Measurements from ENCODE around the gene PLA2R1. TPM values are rescaled to one million over a fixed set of nuclear protein-coding genes. Genes with fewer than 3 reads are reported as not detected.

Gene PLA2R1
- total and polyA plus RNA-seq, 2 donors, result 5.1 to 17.9 TPM

DNA sequence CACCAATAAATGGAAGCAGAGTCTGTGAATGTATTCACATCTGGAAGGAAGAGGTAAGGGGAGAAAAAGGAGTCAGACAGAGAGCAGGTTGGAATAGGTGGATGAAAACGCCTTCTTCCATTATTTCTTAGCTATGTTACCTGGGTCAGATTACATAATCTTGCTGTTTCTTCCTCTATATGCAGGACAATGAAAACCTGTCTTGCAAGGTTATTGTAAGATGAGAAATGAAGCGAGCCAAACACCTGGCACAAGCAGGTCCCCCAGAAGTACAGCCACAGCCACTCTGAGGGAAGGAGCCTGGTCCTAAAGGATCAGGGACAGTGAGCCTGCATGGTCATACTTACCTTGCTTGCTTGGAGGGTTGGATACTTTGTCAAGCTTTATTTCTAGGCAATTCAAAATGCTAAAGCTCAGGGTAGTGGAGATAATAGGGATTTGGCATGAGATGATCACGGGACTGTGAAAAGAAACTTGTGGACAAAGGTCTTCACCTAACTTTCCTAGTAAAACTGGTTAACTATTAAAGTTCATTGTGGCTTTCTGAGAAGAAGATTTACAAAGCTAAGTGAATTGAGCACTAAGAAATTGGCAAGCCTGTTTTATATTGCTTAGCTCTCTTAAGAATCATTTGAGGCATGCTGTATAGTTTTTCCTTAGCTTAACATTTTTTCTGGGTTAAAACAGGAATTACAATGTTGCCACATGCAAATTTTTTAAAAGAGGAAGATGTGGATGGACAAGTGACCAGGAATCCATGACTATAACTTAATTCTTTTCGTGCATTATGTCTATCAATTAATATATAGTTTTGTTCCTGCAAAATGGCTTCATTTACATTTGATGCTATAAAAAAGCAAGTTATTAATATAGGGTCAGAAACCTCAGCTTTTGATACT, 15.7 kb upstream of the PLA2R1 start:
- H3K27ac ChIP-seq (ENCODE audit: low read depth), result no peak overlapping the region
- WGBS, result 83% methylated on average over 4 of the region's 4 CpGs
- no peaks in the 10 kb centered on the region for H3K36me3 ChIP-seq (ENCODE audit: insufficient read depth)

DNA sequence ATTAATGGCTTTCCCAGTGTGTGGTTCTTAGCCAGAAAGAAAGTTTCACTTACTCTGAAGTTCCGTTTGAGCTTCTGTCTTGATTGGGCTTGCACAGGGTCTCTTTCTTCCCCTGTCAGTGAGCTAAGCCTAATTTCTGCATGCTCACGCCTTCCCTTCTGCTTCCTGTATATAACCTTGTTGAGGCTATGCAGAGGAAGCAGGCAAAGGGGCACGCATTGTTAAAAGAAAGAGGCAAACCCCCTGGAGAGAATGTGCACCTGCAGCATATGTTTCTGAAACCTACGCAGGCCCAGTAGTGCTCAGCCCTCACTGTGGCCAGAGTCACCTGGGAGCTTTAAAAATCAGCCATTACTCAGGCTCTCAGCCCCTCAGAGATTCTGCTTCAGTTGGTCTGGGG, 14.5 kb upstream of the PLA2R1 start:
- Histone ChIP-seq H3K36me3 (ENCODE audit: insufficient read depth) (no peaks in the 10 kb centered on the region), H3K4me3 (ENCODE audit: low read depth, low read length) (no peak overlapping the region), H3K27ac (ENCODE audit: low read depth) (no peak overlapping the region), H3K4me1 (ENCODE audit: insufficient read depth) (no peaks in the 10 kb centered on the region)
- DNase-seq (ENCODE audit: extremely low spot score), result no peak
- WGBS, result 67% methylated on average over 4 of the region's 4 CpGs

More for the DNA sequence above, 15.7 kb upstream of the PLA2R1 start:
- Histone ChIP-seq H3K4me1 (ENCODE audit: insufficient read depth) (no peaks in the 10 kb centered on the region), H3K4me3 (ENCODE audit: low read depth, low read length) (no peak overlapping the region)
- no peak for DNase-seq (ENCODE audit: extremely low spot score)

DNA sequence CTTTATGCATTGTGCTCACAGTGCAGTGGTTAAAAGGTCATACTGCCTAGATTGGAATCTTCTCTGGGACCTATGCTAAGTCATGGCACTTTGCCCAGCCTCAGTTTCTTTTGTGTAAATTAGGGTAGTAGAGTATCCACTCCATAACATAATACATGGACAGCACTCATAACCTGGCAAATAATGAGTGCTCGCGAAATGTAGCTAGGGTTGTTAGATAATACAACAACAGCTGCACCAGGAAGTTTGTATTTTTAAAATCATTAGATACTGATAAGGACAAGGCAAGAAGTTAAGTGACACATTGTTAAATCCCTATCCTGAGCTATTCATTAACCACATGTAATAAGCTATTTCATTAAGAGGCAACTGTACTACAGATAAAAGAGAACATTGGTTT, 13.8 kb upstream of the PLA2R1 start:
- H3K4me1 ChIP-seq (ENCODE audit: insufficient read depth), result no peaks in the 10 kb centered on the region
- 78% methylated on average over 2 of the region's 2 CpGs for WGBS
- no peaks in the 10 kb centered on the region for H3K36me3 ChIP-seq (ENCODE audit: insufficient read depth)
- H3K4me3 ChIP-seq (ENCODE audit: low read depth, low read length), result no peak overlapping the region
- DNase-seq (ENCODE audit: extremely low spot score), result no peak
- no peak overlapping the region for H3K27ac ChIP-seq (ENCODE audit: low read depth)

DNA sequence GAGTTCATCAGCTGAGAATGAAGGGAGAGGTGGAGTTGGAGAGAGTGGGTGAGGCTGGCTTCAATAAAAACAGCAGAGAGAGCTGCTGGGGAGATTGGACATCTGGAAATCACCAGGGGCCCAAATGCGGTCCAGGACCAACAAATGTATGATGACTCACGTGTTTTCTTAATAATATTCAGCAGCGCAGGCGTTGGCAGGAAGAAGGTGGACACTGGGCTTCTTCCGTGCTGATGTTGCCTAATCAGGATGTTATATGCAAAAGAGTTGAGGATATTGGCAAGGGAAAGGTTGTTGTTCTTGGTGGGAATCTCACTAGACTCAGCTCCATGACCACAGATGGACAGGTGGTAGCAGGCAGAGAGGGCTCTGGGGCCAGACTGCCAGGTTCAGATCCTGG, 12.8 kb upstream of the PLA2R1 start:
- no peak for DNase-seq (ENCODE audit: extremely low spot score)
- WGBS, result 80% methylated on average over 5 of the region's 5 CpGs
- no peak overlapping the region for H3K27ac ChIP-seq (ENCODE audit: low read depth)

DNA sequence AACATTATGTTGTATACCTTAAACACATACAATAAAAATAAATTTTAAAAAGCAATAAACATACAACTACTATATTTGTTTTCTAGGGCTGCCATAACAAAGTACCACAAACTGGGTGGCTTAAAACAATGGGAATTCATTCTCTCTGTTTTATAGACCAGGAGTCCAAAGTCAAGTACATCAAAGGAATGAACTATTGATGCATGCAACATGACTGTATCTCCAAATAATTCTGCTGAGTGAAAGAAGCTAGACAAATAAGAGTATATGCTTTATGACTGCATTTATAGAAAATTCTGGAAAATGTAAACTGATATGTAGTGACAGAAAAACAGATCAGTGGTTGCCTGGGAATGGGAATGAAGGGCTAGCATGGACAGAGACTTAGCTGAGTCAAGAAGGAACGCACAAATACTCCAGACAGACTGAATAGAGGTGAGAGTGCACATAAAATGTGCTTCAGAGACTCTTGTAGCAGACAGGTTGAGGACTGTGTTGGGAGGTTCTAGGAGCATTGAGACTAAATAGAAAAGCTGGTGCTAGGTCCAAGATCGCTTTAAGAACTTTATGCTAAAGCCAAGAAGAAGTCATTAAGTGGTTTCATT, 11.0 kb upstream of the PLA2R1 start:
- WGBS, result 86% methylated on average over 2 of the region's 2 CpGs
- H3K4me1 ChIP-seq (ENCODE audit: insufficient read depth), result no peaks in the 10 kb centered on the region

More for the DNA sequence above, 12.8 kb upstream of the PLA2R1 start:
- no peaks in the 10 kb centered on the region for H3K4me1 ChIP-seq (ENCODE audit: insufficient read depth)
- H3K4me3 ChIP-seq (ENCODE audit: low read depth, low read length), result no peak overlapping the region
- no peaks in the 10 kb centered on the region for H3K36me3 ChIP-seq (ENCODE audit: insufficient read depth)

DNA sequence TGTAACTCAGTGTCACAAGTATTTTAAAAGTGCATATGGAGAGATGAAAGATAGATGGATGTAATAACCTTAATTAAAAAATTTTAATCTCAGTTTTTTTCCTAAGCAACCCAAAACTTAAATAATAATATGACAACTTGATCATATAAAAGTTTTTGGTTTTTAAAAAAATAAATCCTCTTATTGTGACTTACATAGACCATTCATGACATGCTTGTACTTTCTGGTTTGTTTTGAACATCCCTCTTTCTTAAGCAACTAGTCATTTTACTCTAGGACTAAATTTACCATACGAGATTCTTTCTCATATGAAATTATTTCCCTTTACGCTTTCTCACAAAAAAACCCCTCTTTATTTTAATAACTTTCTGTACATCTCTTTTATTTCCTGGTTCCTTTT, 6.5 kb upstream of the PLA2R1 start:
- no peak overlapping the region for H3K27ac ChIP-seq (ENCODE audit: low read depth)
- WGBS, result 92% methylated on average over 2 of the region's 2 CpGs
- H3K4me1 ChIP-seq (ENCODE audit: insufficient read depth), result no peaks in the 10 kb centered on the region
- no peak overlapping the region for H3K4me3 ChIP-seq (ENCODE audit: low read depth, low read length)
- H3K36me3 ChIP-seq (ENCODE audit: insufficient read depth), result no peaks in the 10 kb centered on the region
- no peak for DNase-seq (ENCODE audit: extremely low spot score)

More for the DNA sequence above, 11.0 kb upstream of the PLA2R1 start:
- Histone ChIP-seq H3K36me3 (ENCODE audit: insufficient read depth) (no peaks in the 10 kb centered on the region), H3K27ac (ENCODE audit: low read depth) (no peak overlapping the region), H3K4me3 (ENCODE audit: low read depth, low read length) (no peak overlapping the region)
- DNase-seq (ENCODE audit: extremely low spot score), result no peak

DNA sequence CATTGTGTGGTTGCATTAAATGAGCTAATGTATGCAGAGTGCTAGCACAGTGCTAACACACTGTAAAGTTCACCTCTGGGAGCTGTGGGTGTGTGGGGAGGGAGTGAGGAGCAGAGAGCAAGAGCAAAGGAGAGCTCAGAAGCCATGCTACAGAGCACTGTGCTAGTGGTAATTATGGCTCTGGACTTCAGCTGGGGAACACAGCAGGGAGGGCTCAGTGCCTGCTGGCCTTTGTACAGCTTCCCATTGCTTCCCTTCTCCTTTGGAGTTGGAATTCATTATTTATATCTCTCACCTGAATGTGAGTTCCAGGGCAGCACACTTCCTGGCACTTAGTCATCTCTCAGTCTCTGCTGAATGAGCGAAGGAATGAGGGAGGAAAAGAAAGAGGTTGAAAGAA, 2.5 kb upstream of the PLA2R1 start:
- no peaks in the 10 kb centered on the region for H3K4me1 ChIP-seq (ENCODE audit: insufficient read depth)
- no peak for DNase-seq (ENCODE audit: extremely low spot score)
- 92% methylated on average over 1 of the region's 1 CpG for WGBS
- H3K36me3 ChIP-seq (ENCODE audit: insufficient read depth), result no peaks in the 10 kb centered on the region
- H3K27ac ChIP-seq (ENCODE audit: low read depth), result no peak overlapping the region
- H3K4me3 ChIP-seq (ENCODE audit: low read depth, low read length), result no peak overlapping the region

DNA sequence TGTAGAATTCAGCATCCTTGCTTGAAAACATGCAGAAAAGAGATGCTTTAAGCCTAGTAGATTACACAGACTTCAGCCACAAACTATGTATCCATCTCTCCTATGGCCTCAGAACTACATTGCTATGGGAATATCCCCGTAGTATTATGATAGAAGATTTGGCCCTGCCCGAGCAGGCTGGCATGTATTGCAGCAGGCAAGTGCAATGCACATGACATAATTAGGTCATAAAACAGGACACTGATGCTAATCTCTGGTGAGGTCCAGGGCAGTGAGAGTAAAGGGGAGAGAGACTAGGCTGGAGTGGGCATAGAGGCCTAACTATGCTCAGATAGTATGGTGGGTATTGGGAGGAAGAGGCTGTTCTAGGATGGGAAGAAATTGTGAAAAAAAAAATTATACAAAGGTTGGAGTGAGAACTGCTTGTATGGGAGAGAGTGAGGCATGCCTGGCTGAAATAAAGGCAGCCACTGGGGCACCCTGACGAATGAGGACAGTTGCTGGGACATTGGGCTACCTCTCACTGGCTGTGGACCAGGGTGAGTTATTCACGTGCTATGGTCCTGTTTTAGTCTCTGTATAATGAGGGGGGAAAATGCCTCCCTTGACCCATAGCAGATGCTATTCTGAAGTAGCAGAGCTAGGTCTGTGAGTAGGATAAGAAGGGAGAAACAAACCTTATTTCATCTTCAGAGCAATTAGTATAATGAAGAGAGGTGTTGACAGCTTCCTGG, 1.6 kb upstream of the PLA2R1 start:
- no peak overlapping the region for H3K4me3 ChIP-seq (ENCODE audit: low read depth, low read length)
- H3K36me3 ChIP-seq (ENCODE audit: insufficient read depth), result no peaks in the 10 kb centered on the region
- no peak overlapping the region for H3K27ac ChIP-seq (ENCODE audit: low read depth)
- no peaks in the 10 kb centered on the region for H3K4me1 ChIP-seq (ENCODE audit: insufficient read depth)
- no peak for DNase-seq (ENCODE audit: extremely low spot score)
- WGBS, result 83% methylated on average over 4 of the region's 4 CpGs

DNA sequence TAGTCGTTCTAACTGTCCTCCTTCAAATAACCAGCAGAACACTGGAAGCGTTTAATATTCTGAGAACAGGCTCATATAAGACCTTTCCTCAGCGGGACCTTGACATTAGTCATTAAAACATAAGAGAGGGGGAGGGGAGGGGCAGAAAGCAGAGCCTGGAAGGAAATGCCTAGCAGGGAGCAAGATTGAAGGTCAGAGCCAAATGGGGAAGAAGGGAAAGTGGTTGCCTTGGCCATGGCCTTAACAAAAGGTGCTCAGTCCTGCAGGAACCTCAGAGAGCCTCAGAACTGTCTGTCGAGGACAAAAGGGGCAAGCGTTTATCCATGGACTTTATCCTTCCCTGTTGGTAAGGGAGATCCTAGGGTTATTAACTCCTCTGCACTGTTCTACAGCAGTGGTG, 856 bp upstream of the PLA2R1 start:
- DNase-seq (ENCODE audit: extremely low spot score), result no peak
- Histone ChIP-seq H3K4me3 (ENCODE audit: low read depth, low read length) (no peak overlapping the region), H3K27ac (ENCODE audit: low read depth) (no peak overlapping the region), H3K4me1 (ENCODE audit: insufficient read depth) (no peaks in the 10 kb centered on the region), H3K36me3 (ENCODE audit: insufficient read depth) (no peaks in the 10 kb centered on the region)
- WGBS, result 50% methylated on average over 5 of the region's 5 CpGs

DNA sequence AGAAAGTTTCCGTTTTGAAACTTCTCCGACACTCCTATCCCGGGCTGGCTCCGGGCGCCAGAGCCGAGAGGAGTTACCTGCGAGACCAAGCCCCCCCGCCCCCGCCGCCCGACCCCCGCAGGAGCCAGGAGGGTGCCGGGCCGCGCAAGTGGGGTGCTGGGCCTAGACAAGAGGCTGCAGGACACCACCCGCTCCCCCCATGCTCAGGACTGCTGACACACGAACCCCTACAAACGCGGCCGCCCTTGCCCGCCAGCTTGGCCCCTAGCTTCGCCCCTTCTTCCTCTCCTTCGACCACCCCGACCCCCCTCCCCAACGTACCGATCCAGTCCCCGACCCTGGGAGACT, 497 bp downstream of the PLA2R1 start:
- Histone ChIP-seq H3K4me1 (ENCODE audit: insufficient read depth) (no peaks in the 10 kb centered on the region), H3K36me3 (ENCODE audit: insufficient read depth) (no peaks in the 10 kb centered on the region), H3K4me3 (ENCODE audit: low read depth, low read length) (peak overlapping the region; percentile 86), H3K27ac (ENCODE audit: low read depth) (no peak overlapping the region)
- WGBS, result 3% methylated on average over 27 of the region's 27 CpGs
- no peak for DNase-seq (ENCODE audit: extremely low spot score)

DNA sequence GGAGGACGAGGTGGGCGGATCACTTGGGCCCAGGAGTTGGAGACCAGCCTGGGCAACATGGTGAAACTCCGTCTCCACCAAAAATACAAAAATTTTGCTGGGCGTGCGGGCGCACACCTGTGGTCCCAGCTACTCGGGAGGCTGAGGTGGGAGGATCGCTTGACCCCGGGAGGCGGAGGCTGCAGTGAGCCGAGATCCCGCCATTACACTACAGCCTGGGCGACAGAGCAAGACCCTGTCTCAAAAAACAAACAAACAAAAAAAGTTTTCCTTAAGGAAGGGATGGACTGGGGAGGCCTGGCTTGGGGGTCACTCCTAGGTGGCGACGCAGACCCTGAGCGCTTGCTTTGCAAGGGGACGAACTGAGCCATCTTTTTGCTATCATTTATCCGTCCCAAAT, 882 bp downstream of the PLA2R1 start:
- H3K4me1 ChIP-seq (ENCODE audit: insufficient read depth), result no peaks in the 10 kb centered on the region
- DNase-seq (ENCODE audit: extremely low spot score), result no peak
- H3K36me3 ChIP-seq (ENCODE audit: insufficient read depth), result no peaks in the 10 kb centered on the region
- 78% methylated on average over 18 of the region's 18 CpGs for WGBS
- no peak overlapping the region for H3K27ac ChIP-seq (ENCODE audit: low read depth)
- peak overlapping the region; percentile 86 for H3K4me3 ChIP-seq (ENCODE audit: low read depth, low read length)

DNA sequence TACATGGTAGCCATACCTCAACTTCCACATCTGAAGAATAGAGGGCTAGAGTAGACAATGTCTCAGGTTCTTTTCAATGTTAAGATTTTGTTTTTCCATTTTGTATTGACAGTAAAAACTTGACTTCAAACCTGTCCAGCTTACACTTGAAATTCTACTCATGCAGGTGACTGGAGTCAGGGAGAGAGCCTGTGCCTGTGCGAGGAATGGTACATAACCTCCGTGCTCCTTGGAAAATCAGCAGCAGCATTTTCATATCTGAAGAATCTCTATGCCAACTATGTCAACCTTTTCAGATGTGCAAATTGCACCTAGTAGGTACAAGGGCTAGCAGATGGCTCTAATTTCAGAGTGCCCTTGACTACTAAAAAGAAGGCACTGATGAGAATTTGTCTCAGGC, 2.1 kb downstream of the PLA2R1 start:
- no peak for DNase-seq (ENCODE audit: extremely low spot score)
- Histone ChIP-seq H3K27ac (ENCODE audit: low read depth) (no peak overlapping the region), H3K36me3 (ENCODE audit: insufficient read depth) (no peaks in the 10 kb centered on the region), H3K4me1 (ENCODE audit: insufficient read depth) (no peaks in the 10 kb centered on the region), H3K4me3 (ENCODE audit: low read depth, low read length) (no peak overlapping the region)
- WGBS, result 97% methylated on average over 2 of the region's 2 CpGs

DNA sequence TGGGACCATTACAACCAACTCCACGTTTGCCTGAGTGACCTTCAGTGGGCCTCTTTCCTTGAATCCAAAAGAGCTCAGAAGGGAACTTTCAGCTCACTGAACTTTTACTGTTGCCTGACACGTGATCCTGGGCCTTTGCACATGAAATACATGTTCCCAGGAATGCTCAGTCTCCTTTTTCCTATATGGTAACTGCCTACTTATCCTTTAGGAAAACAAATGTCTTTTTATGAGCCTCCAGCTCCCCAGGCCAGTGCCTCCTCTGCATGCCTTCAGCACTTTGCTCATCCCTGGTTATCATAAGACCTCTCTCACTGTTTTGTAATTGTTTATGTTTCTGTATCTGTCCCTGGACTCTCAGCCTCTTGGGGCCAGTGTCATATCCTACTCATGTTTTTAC, 5.1 kb downstream of the PLA2R1 start:
- H3K27ac ChIP-seq (ENCODE audit: low read depth), result no peak overlapping the region
- H3K36me3 ChIP-seq (ENCODE audit: insufficient read depth), result no peaks in the 10 kb centered on the region
- H3K4me3 ChIP-seq (ENCODE audit: low read depth, low read length), result no peak overlapping the region
- WGBS, result 72% methylated on average over 2 of the region's 2 CpGs
- no peaks in the 10 kb centered on the region for H3K4me1 ChIP-seq (ENCODE audit: insufficient read depth)
- no peak for DNase-seq (ENCODE audit: extremely low spot score)

DNA sequence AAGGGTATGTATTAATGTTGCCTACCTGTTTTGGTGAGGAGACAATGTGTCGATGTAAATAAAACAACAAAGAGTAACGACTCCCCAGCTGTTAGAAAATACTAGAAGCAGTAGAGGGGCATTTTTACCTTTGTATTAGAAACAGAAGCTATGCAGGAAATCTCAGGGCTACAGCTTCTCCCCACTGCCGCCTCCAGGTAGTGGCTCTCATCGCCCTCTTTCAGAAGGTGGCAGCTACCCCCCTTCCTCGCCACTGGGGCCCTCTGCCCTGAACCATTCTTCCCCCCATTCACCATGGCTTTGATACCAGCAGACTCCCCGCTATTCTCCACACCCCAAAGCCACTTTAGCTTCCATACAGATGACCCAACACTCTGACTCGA, 6.7 kb downstream of the PLA2R1 start:
- H3K4me3 ChIP-seq (ENCODE audit: low read depth, low read length), result no peak overlapping the region
- 94% methylated on average over 7 of the region's 7 CpGs for WGBS
- no peak for DNase-seq (ENCODE audit: extremely low spot score)
- H3K27ac ChIP-seq (ENCODE audit: low read depth), result no peak overlapping the region
- no peaks in the 10 kb centered on the region for H3K36me3 ChIP-seq (ENCODE audit: insufficient read depth)
- no peaks in the 10 kb centered on the region for H3K4me1 ChIP-seq (ENCODE audit: insufficient read depth)
